IPS-18c (cell line): Measurements from ENCODE around the gene CUX1.
"Not testable (repeated sequence)": the region's sequence is repeated elsewhere in the genome, so short reads cannot be mapped to it uniquely, and the experiment has no call there.

Source experiments
- H3K4me3 ChIP-seq: 2 replicates; pipeline ENCODE4 v1.7.0; 2013; ENCODE audit warnings: low read depth, mild to moderate bottlenecking, low read length, moderate library complexity; ENCODE audit not compliant: insufficient read depth
- H3K9me3 ChIP-seq: one replicate; pipeline ENCODE4 v1.6.1; 2013; ENCODE audit warnings: mild to moderate bottlenecking, low read length, moderate library complexity; ENCODE audit not compliant: control insufficient read depth, insufficient read depth

The CUX1 gene

DNA sequence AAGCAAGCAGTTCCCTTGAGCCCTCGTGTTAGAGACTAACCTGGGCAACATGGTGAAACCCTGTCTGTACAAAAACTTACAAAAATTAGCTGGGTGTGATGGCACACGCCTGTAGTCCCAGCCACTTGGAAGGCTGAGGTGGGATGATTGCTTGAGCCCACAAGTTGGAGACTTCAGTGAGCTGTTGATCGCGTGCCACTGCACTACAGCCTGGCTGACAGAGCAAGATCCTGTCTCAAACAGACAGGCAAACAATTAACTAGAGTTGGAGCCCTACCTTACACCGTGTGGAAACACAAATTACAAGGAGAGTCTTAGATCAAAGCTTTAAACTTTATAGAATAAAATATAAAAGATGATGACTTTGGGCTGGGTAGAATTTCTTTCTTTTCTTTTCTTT, 219.5 kb downstream of the CUX1 start:
- no peaks in the 10 kb centered on the region for H3K9me3 ChIP-seq
- H3K4me3 ChIP-seq, result no peak overlapping the region

- no peaks in the 10 kb centered on the region for H3K9me3 ChIP-seq
- H3K4me3 ChIP-seq, result no peak overlapping the region
These were observed 222.3 kb downstream of the CUX1 start for GRCh38 chr7:102039706-102040105.

GRCh38 chr7:102040569-102040968, 223.1 kb downstream of the CUX1 start:
- H3K9me3 ChIP-seq, result no peaks in the 10 kb centered on the region
- H3K4me3 ChIP-seq, result no peak overlapping the region

- no peaks in the 10 kb centered on the region for H3K9me3 ChIP-seq
- H3K4me3 ChIP-seq, result no peak overlapping the region
These were observed 224.7 kb downstream of the CUX1 start for GRCh38 chr7:102042016-102042656.

- not testable (repeated sequence) for H3K9me3 ChIP-seq, H3K4me3 ChIP-seq
These were observed 225.4 kb downstream of the CUX1 start for GRCh38 chr7:102042796-102043195.

- Histone ChIP-seq H3K9me3 (no peaks in the 10 kb centered on the region), H3K4me3 (no peak overlapping the region)
These were observed 227.2 kb downstream of the CUX1 start for GRCh38 chr7:102044641-102044983.

- Histone ChIP-seq H3K4me3 (no peak overlapping the region), H3K9me3 (no peaks in the 10 kb centered on the region)
These were observed 227.7 kb downstream of the CUX1 start for GRCh38 chr7:102044984-102045673.

DNA sequence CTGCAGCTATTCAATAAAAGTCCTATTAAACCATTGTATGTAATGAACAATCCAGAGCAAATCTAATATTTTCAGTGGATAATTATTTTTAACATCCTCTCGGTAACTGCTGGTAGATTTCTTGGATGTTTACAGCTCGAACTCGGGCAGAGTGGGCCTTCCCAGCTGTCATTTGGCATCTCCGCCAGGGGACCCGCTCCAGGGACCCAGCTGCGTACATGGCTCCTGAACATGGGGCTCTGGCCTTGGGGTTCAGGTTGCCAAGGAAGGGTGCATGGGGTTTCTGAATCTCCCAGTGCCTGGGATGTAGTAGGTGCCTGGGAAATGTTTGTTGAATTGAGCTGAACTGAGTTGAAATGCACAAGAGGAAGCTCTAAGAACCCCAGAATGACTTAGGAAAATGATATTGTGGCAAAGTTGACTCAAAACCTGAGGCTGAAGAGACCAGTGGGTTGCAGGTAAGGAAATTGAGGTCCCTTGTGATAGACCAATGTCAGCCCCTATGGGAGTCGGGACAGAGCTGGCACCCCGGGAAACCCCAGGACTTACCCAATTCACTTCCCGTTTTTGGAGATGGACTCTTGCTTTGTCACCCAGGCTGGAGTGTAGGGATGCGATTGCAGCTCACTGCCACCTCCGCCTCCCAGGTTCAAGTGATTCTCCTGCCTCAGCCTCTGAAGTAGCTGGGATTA, 228.4 kb downstream of the CUX1 start:
- Histone ChIP-seq H3K9me3 (no peaks in the 10 kb centered on the region), H3K4me3 (no peak overlapping the region)

DNA sequence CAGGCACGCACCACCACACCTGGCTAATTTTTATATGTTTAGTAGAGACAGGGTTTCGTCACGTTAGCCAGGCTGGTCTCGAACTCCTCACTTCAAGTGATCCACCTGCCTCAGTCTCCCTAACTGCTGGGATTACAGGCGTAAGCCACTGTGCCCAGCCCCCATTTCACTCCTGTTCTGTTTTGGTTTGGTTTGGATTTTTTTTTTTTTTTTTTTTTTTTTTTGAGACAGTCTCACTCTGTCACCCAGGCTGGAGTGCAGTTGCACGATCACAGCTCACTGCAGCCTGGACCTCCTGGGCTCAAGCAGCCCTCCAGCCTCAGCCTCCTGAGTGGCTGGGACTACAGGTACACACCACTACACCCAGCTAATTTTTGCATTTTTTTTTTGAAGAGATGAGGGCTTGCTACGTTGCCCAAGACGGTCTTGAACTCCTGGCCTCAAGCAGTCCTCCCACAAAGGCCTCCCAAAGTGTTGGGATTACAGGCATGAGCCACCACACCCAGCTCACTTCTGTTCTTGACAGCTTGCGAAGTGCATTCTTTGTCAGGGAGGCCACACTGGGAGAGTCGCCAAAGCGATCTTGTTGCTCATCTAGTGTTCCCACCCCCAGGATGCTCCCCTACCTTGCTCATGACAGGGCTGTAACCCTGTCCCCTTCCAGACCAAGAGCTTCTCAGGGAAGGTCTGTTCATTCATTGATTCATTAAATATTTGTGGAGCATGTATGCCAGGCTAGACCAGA, 229.1 kb downstream of the CUX1 start:
- H3K9me3 ChIP-seq, result no peaks in the 10 kb centered on the region
- no peak overlapping the region for H3K4me3 ChIP-seq

DNA sequence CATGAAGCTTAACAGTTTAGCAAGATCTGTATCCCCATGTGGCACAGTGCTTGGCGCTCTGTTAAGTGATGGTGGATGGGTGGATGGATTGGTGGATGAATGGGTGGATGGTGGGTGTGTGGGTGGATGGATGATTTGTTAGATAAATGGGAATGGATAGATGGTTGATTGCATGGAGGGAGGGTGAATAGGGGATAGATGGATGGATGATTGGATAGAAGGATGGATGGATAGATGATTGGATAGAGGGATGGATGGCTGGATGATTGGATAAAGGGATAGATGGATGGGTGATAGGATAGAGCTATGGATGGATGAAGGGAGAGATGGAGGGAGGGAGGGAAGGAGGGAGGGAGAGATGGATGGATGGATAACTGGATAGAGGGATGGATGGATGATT, 229.7 kb downstream of the CUX1 start:
- H3K9me3 ChIP-seq, result no peaks in the 10 kb centered on the region

GRCh38 chr7:102049765-102050164, 232.3 kb downstream of the CUX1 start:
- Histone ChIP-seq H3K9me3 (no peaks in the 10 kb centered on the region), H3K4me3 (no peak overlapping the region)

More for the DNA sequence above, 229.7 kb downstream of the CUX1 start:
- H3K4me3 ChIP-seq, result no peak overlapping the region

GRCh38 chr7:102050864-102051460, 233.5 kb downstream of the CUX1 start:
- H3K4me3 ChIP-seq, result no peak overlapping the region
- no peaks in the 10 kb centered on the region for H3K9me3 ChIP-seq

- H3K9me3 ChIP-seq, H3K4me3 ChIP-seq: not testable (repeated sequence)
These were observed 234.3 kb downstream of the CUX1 start for GRCh38 chr7:102051736-102052135.

DNA sequence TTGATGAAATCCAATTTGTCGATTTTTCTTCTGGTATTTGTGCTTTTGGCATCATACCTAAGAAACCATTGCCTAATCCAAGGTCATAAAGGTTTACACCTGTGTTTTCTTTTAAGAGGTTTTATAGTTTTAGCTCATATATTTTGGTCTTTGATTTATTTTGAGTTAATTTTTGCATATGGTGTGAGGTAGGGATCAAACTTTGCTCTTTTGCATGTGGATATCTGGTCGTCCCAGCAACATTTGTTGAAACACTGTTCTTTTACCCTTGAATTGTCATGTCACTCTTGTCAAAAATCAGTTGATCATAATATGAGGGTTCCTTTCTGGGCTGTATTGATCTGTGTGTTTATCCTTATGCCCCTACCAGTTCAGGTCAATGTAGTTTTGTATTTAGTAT, 236.7 kb downstream of the CUX1 start:
- no peaks in the 10 kb centered on the region for H3K9me3 ChIP-seq
- H3K4me3 ChIP-seq, result no peak overlapping the region

DNA sequence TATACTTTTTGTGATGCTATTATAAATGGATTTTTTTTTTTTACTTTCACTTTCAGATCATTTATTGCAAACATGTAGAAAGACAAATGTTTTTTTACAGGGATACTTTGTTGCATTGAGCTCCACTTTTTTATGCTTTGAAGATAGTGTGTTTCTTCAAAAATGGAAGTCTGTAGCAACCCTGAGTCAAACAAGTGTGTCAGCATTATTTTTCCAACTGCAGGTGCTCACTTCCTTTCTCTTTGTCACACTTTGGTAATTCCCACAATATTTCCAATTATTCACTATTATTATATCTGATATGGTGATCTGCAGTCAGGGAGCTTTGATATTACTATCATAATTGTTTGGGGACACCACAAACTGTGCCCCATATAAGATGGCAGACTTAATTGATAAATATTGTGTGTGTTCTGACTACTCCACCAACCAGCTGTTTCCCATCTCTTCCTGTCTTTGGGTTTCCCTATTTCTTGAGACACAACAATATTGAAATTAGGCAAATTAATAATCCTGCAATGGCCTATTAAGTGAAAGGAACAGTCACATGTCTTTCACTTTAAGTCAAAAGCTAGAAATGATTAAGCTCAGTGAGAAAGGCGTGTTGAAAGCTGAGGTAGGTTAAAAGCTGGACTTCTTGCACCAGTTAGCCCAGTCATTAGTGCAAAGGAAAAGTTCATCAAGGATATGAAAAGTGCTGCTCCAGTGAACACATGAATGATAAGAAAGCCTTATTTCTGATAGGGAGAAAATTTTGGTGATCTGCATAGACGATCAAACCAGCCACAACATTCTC, 238.0 kb downstream of the CUX1 start:
- H3K9me3 ChIP-seq, result no peaks in the 10 kb centered on the region
- H3K4me3 ChIP-seq, result no peak overlapping the region

GRCh38 chr7:102059524-102059923, 242.1 kb downstream of the CUX1 start:
- Histone ChIP-seq H3K9me3 (peaks cover 2% of the 10 kb centered on the region), H3K4me3 (no peak overlapping the region)
